ENCODE results near the gene KLF11.
"Not testable (repeated sequence)": the region's sequence is repeated elsewhere in the genome, so short reads cannot be mapped to it uniquely, and the experiment has no call there.

KLF11 gene

DNA sequence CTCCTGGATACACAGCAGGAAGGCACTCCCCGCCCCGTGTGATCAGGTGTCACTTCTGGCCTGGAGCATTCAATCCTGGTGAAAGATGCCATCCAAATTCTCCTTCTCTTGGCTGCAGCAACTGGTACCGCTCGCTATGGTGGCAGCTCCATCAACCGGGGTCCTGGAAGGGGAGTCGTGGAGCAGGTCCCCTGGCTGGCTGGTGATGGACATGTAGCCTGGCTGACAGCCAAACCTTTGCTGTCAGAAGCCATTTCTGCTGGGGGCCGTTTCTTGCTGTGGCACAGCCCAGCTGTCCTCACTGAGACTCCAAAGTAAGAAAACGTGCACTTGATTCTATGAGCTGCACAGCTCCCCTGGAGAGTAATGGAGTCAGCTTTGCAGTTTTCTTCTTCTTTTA is 44.0 kb downstream of the KLF11 start:
- DNase-seq: no peak

- no peak for DNase-seq
Measured at GRCh38 chr2:10089565-10090190, 46.3 kb downstream of the KLF11 start.

DNA sequence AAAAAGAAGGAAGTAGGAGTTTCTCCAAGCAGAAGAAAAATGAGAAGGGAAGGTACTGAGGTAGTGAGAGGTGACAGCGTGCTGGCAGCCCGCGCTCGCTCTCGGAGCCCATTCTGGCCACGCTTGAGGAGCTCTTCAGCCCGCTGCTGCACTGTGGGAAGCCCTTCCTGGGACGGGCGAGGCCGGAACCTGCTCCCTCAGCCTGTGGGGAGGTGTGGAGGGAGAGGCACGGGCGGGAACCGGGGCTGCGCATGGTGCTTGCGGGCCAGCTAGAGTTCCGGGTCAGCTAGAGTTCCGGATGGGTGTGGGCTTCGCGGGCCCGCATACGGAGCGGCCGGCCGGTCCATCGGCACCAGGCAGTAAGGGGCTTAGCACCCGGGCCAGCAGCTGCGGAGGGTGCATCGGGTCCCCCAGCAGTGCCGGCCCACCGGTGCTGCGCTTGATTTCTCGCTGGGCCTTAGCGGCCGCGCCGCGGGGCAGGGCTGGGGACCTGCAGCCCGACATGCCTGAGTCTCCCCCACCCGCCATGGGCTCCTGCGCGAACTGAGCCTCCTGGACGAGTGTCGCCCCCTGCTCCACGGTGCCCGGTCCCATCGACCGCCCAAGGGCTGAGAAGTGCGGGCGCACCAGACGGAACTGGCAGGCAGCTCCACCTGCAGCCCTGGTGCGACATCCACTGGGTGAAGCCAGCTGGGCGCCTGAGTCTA is 48.0 kb downstream of the KLF11 start:
- DNase-seq: no peak

- not testable (repeated sequence) for DNase-seq
Measured at GRCh38 chr2:10091889-10092244, 48.5 kb downstream of the KLF11 start.

GRCh38 chr2:10094271-10094814 is 51.0 kb downstream of the KLF11 start:
- no peak for DNase-seq

DNA sequence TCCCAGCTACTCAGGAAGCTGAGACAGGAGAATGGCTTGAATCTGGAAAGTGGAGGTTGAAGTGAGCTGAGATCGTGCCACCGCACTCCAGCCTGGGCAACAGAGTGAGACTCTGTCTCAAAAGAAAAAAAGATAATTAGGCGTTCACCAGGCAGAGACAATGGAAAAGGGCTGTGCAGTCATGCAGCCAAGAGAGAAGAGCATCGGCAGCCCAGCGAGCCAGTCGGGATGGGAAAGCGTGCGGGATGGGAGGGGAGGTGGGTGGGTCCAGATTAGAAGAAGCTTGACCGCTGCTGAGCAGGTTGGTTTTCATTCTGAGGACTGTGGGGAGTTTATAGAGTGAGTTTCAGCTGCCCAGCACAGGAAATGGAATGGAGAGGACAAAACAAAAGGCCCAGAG is 51.8 kb downstream of the KLF11 start:
- DNase-seq: no peak

GRCh38 chr2:10096641-10097040 is 53.3 kb downstream of the KLF11 start:
- no peak for DNase-seq

- DNase-seq: peak; percentile 39
Measured at GRCh38 chr2:10097352-10098148, 54.2 kb downstream of the KLF11 start.

- DNase-seq: no peak
Measured at GRCh38 chr2:10101491-10101890, 58.1 kb downstream of the KLF11 start.

- no peak for DNase-seq
Measured at GRCh38 chr2:10103179-10103578, 59.8 kb downstream of the KLF11 start.

Data from activated CD4-positive, alpha-beta T cell treated with anti-CD3 and anti-CD28 coated beads, Interleukin-10, Interleukin-2, amounts not matched to agents 100 ng/mL and 50 ng/mL, durations not matched to agents 16 hours and 8 hours (primary cell).